Lower leg skin (tissue), 3 donors: ENCODE measurements around the gene ACLY.

Experiments
- CTCF ChIP-seq, 3 donors: fragments of 450-650 bp; IDR thresholded peaks; one replicate each; pipeline ENCODE4 v1.5.1; 2016; ENCODE audit warnings: antibody characterized with exemption in 3 of 3, mild to moderate bottlenecking in 3 of 3, moderate library complexity in 2 of 3
- POLR2A ChIP-seq, 2 donors: fragments of 450-650 bp; IDR thresholded peaks; one replicate each; pipeline ENCODE4 v1.6.1; 2016 to 2017; ENCODE audit warnings: antibody characterized with exemption in 2 of 2, mild to moderate bottlenecking in 1 of 2, moderate library complexity in 1 of 2

GRCh38 chr17:41959336-41960095 lies 40.8 kb upstream of the ACLY start:
- TF ChIP-seq CTCF (IDR thresholded peaks at IDR 0.05) (no peak), POLR2A (IDR thresholded peaks at IDR 0.05) (no peak)
